WTC11 (cell line): ENCODE measurements around the gene COL25A1.

Source experiments
- NFE2L1 ChIP-seq: sonication (generic); formaldehyde crosslinking; IDR thresholded peaks from 2 replicates; pipeline ENCODE4 v1.8.1; 2023; ENCODE audit warnings: missing genetic modification reagents
- NR2C2 ChIP-seq: sonication (generic); formaldehyde crosslinking; IDR thresholded peaks from 2 replicates; pipeline ENCODE4 v1.8.0; 2022; ENCODE audit warnings: mild to moderate bottlenecking, missing genetic modification reagents
- NR3C1 ChIP-seq: sonication (generic); formaldehyde crosslinking; conservative IDR thresholded peaks from 2 replicates; pipeline ENCODE4 v1.8.1; 2023; ENCODE audit warnings: low read depth, mild to moderate bottlenecking, missing genetic modification reagents
- TF ChIP-seq, protein P1 (sequence below): sonication (generic); formaldehyde crosslinking; IDR thresholded peaks from 2 replicates; pipeline ENCODE4 v1.8.1; 2023; ENCODE audit warnings: mild to moderate bottlenecking, missing genetic modification reagents, moderate library complexity
- TF ChIP-seq, protein P2 (sequence below): sonication (generic); formaldehyde crosslinking; IDR thresholded peaks from 2 replicates; pipeline ENCODE4 v1.8.1; 2023; ENCODE audit warnings: mild to moderate bottlenecking, missing genetic modification reagents, moderate library complexity
- TF ChIP-seq, protein P3 (sequence below): fragments of 200-600 bp; IDR thresholded peaks from 2 replicates; pipeline ENCODE4 v1.8.0; 2022; ENCODE audit warnings: antibody characterized with exemption

DNA sequence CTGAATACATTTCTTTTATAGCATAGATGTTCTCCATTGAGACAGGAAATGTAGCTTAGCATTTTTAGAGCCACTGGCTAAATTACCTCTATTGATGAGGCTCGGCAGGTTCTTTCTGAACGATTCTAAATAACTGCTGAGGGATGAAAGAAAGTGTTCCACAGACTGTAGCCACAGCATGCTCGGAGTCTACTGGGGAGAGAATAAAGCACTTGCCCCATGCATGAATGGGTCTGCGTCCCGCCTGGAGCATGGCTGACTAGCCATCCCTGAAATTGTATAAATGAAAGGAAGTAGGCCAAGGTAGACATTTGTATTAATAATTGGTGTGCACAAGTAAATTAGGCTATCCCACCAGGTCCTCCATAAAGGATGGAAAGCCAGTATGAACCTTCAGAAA is 269.8 kb downstream of the COL25A1 start:
- TF ChIP-seq, protein P1, sequence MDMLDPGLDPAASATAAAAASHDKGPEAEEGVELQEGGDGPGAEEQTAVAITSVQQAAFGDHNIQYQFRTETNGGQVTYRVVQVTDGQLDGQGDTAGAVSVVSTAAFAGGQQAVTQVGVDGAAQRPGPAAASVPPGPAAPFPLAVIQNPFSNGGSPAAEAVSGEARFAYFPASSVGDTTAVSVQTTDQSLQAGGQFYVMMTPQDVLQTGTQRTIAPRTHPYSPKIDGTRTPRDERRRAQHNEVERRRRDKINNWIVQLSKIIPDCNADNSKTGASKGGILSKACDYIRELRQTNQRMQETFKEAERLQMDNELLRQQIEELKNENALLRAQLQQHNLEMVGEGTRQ = no peak
- TF ChIP-seq, protein P2, sequence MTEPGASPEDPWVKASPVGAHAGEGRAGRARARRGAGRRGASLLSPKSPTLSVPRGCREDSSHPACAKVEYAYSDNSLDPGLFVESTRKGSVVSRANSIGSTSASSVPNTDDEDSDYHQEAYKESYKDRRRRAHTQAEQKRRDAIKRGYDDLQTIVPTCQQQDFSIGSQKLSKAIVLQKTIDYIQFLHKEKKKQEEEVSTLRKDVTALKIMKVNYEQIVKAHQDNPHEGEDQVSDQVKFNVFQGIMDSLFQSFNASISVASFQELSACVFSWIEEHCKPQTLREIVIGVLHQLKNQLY (CRISPR knock-in tag) = no peak
- TF ChIP-seq, protein P3, sequence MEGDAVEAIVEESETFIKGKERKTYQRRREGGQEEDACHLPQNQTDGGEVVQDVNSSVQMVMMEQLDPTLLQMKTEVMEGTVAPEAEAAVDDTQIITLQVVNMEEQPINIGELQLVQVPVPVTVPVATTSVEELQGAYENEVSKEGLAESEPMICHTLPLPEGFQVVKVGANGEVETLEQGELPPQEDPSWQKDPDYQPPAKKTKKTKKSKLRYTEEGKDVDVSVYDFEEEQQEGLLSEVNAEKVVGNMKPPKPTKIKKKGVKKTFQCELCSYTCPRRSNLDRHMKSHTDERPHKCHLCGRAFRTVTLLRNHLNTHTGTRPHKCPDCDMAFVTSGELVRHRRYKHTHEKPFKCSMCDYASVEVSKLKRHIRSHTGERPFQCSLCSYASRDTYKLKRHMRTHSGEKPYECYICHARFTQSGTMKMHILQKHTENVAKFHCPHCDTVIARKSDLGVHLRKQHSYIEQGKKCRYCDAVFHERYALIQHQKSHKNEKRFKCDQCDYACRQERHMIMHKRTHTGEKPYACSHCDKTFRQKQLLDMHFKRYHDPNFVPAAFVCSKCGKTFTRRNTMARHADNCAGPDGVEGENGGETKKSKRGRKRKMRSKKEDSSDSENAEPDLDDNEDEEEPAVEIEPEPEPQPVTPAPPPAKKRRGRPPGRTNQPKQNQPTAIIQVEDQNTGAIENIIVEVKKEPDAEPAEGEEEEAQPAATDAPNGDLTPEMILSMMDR = no peak
- TF ChIP-seq NR3C1 (CRISPR knock-in tag) = no peak
- no peak for TF ChIP-seq NR2C2 (CRISPR knock-in tag)
- TF ChIP-seq NFE2L1 (CRISPR knock-in tag) = no peak
